ENCODE data around the gene ZNF691. TPM values are rescaled to one million over a fixed set of nuclear protein-coding genes. Genes with fewer than 3 reads are reported as not detected.

The ZNF691 gene
- polyA plus RNA-seq, 1 of the 3 experiments (the other 2 are of a cell fraction): 7.2 TPM

GRCh38 chr1:42845866-42846256, 552 bp upstream of the ZNF691 start:
- H3K9me3 ChIP-seq: no peaks in the 10 kb centered on the region
- no peaks in the 10 kb centered on the region for H3K9me2 ChIP-seq
- WGBS (ENCODE audit: low lambda C conversion rate): 26% methylated on average over 10 of the region's 10 CpGs
- H3K27me3 ChIP-seq (ENCODE audit: insufficient read depth): no peaks in the 10 kb centered on the region
- CTCF ChIA-PET: interaction anchor here (0.6 to 3.3 kb wide), 17 partner anchors 10 to 227 kb away, joined by 3 to 16 read pairs (median 4); no protein-coding TSS in a partner anchor
- peak overlapping the region; percentile 77 for H3K4me2 ChIP-seq
- H3K79me2 ChIP-seq (ENCODE audit: insufficient read depth): peaks cover 26% of the 10 kb centered on the region; the same call in 1 of the 2 replicates
- H3F3A ChIP-seq (replicated peaks; ENCODE audit: insufficient read depth): no peaks in the 10 kb centered on the region
- peak overlapping the region; percentile 49; the same call in 1 of the 2 replicates for H3K9ac ChIP-seq
- DNase-seq: peak; percentile 36
- H3K4me1 ChIP-seq (ENCODE audit: control insufficient read depth in 1 of 2, insufficient read depth in 2 of 2, low read depth in 1 of 2, low read length in 1 of 2): peaks cover 0 to 11% of the 10 kb centered on the region in 2 experiments; a peak in 2 of 4 replicates
- H4K20me1 ChIP-seq (ENCODE audit: insufficient read depth): no peaks in the 10 kb centered on the region
- H2AFZ ChIP-seq (ENCODE audit: low read depth): peak overlapping the region; percentile 95
- TF ChIP-seq RFX5 (IDR thresholded peaks at IDR 0.05; ENCODE audit: low read length) (no peak), RAD21 (IDR thresholded peaks at IDR 0.05; ENCODE audit: low read length) (no peak), MXI1 (IDR thresholded peaks at IDR 0.05; ENCODE audit: low read depth, low read length) (peak; percentile 63; the same call in 1 of the 2 replicates)
- TF ChIP-seq, protein P1, sequence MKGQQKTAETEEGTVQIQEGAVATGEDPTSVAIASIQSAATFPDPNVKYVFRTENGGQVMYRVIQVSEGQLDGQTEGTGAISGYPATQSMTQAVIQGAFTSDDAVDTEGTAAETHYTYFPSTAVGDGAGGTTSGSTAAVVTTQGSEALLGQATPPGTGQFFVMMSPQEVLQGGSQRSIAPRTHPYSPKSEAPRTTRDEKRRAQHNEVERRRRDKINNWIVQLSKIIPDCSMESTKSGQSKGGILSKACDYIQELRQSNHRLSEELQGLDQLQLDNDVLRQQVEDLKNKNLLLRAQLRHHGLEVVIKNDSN (IDR thresholded peaks at IDR 0.05; ENCODE audit: borderline replicate concordance, low read depth): no peak
- TF ChIP-seq, protein P2, sequence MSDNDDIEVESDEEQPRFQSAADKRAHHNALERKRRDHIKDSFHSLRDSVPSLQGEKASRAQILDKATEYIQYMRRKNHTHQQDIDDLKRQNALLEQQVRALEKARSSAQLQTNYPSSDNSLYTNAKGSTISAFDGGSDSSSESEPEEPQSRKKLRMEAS (IDR thresholded peaks at IDR 0.05; ENCODE audit: low read depth): peak; percentile 54; the same call in 1 of the 2 replicates
- POLR2A ChIA-PET: interaction anchor here (0.6 to 3.3 kb wide), 9 partner anchors 10 to 164 kb away, joined by 3 to 26 read pairs (median 4); partner anchors contain the start of genes ERMAP, SVBP and YBX1
- peak overlapping the region in 1 of 2 experiments; percentile 51; a peak in 2 of 4 replicates for H3K27ac ChIP-seq (ENCODE audit: low read depth in 2 of 2, low read length in 1 of 2)
- peaks cover 12 to 24% of the 10 kb centered on the region in 2 experiments for H3K36me3 ChIP-seq (replicated peaks in 1 of 2; ENCODE audit: control insufficient read depth in 1 of 2, insufficient read depth in 2 of 2, low read length in 1 of 2)
- H3K4me3 ChIP-seq (ENCODE audit: low read depth in 2 of 2, low read length in 1 of 2): peak overlapping the region; percentile 64 to 73

DNA sequence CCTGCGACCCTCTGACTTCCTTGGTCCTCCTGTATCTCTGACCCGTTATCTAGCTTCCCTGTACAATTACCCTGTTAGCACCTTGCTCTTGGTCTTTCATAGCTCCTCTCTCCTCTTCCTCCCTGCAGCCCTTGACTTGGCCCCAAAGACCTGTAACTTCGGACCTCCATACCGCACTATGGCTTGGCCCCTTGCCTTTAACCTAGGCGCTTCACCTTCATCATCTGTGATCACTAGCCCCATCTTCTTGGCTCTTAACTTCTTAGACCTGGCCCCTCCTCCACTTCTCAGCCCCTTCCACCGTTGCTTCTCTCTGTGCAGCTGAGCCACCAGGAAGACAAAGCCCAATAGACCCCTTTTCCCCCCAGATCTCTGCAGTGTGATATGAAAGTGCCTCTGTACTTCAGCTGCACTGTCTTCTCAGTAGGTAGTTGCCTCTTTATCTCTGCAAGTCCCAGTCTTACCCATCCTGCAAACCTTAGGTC, 740 bp downstream of the ZNF691 start:
- peak overlapping the region; percentile 77 for H3K4me2 ChIP-seq
- 11% methylated on average over 6 of the region's 6 CpGs for WGBS (ENCODE audit: low lambda C conversion rate)
- H3K9me2 ChIP-seq: no peaks in the 10 kb centered on the region
- POLR2A ChIA-PET: interaction anchor here (1.1 to 3.3 kb wide), 6 partner anchors 11 to 165 kb away, joined by 3 to 26 read pairs (median 4); partner anchors contain the start of genes ERMAP, SVBP and YBX1
- no peaks in the 10 kb centered on the region for H4K20me1 ChIP-seq (ENCODE audit: insufficient read depth)
- peaks cover 0 to 11% of the 10 kb centered on the region in 2 experiments; a peak in 2 of 4 replicates for H3K4me1 ChIP-seq (ENCODE audit: control insufficient read depth in 1 of 2, insufficient read depth in 2 of 2, low read depth in 1 of 2, low read length in 1 of 2)
- no peaks in the 10 kb centered on the region for H3K27me3 ChIP-seq (ENCODE audit: insufficient read depth)
- CTCF ChIA-PET: interaction anchor here (0.7 to 3.3 kb wide), 15 partner anchors 9 to 1340 kb away, joined by 3 to 16 read pairs (median 4); no protein-coding TSS in a partner anchor
- no peak for DNase-seq
- H3K27ac ChIP-seq (ENCODE audit: low read depth in 2 of 2, low read length in 1 of 2): no peak overlapping the region; a peak in 1 of 4 replicates
- H3K79me2 ChIP-seq (ENCODE audit: insufficient read depth): peaks cover 26% of the 10 kb centered on the region; the same call in 1 of the 2 replicates
- no peaks in the 10 kb centered on the region for H3K9me3 ChIP-seq
- peak overlapping the region; percentile 67; the same call in 1 of the 2 replicates for H2AFZ ChIP-seq (ENCODE audit: low read depth)
- no peaks in the 10 kb centered on the region for H3F3A ChIP-seq (replicated peaks; ENCODE audit: insufficient read depth)
- TF ChIP-seq MXI1 (IDR thresholded peaks at IDR 0.05; ENCODE audit: low read depth, low read length) (no peak), ELF1 (IDR thresholded peaks at IDR 0.05) (no peak)
- TF ChIP-seq, protein P2 (IDR thresholded peaks at IDR 0.05; ENCODE audit: low read depth): no peak
- TF ChIP-seq, protein P3, sequence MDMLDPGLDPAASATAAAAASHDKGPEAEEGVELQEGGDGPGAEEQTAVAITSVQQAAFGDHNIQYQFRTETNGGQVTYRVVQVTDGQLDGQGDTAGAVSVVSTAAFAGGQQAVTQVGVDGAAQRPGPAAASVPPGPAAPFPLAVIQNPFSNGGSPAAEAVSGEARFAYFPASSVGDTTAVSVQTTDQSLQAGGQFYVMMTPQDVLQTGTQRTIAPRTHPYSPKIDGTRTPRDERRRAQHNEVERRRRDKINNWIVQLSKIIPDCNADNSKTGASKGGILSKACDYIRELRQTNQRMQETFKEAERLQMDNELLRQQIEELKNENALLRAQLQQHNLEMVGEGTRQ (IDR thresholded peaks at IDR 0.05; ENCODE audit: borderline replicate concordance, low read depth, low read length): no peak
- H3K36me3 ChIP-seq (replicated peaks in 1 of 2; ENCODE audit: control insufficient read depth in 1 of 2, insufficient read depth in 2 of 2, low read length in 1 of 2): peaks cover 13 to 32% of the 10 kb centered on the region in 2 experiments
- H3K9ac ChIP-seq: peak overlapping the region; percentile 78
- peak overlapping the region; percentile 64 to 73 for H3K4me3 ChIP-seq (ENCODE audit: low read depth in 2 of 2, low read length in 1 of 2)
